GM18858 (cell line): Measurements from ENCODE around the gene TICAM2.
"Not testable (repeated sequence)": the region's sequence is repeated elsewhere in the genome, so short reads cannot be mapped to it uniquely, and the experiment has no call there.

ENCODE experiments used
- ATAC-seq: cut with Tn5 transposase; IDR thresholded peaks from one replicate; pipeline ENCODE4 v1.9.1; 2021; ENCODE audit not compliant: unreplicated experiment

The TICAM2 gene, protein sequence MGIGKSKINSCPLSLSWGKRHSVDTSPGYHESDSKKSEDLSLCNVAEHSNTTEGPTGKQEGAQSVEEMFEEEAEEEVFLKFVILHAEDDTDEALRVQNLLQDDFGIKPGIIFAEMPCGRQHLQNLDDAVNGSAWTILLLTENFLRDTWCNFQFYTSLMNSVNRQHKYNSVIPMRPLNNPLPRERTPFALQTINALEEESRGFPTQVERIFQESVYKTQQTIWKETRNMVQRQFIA

DNA sequence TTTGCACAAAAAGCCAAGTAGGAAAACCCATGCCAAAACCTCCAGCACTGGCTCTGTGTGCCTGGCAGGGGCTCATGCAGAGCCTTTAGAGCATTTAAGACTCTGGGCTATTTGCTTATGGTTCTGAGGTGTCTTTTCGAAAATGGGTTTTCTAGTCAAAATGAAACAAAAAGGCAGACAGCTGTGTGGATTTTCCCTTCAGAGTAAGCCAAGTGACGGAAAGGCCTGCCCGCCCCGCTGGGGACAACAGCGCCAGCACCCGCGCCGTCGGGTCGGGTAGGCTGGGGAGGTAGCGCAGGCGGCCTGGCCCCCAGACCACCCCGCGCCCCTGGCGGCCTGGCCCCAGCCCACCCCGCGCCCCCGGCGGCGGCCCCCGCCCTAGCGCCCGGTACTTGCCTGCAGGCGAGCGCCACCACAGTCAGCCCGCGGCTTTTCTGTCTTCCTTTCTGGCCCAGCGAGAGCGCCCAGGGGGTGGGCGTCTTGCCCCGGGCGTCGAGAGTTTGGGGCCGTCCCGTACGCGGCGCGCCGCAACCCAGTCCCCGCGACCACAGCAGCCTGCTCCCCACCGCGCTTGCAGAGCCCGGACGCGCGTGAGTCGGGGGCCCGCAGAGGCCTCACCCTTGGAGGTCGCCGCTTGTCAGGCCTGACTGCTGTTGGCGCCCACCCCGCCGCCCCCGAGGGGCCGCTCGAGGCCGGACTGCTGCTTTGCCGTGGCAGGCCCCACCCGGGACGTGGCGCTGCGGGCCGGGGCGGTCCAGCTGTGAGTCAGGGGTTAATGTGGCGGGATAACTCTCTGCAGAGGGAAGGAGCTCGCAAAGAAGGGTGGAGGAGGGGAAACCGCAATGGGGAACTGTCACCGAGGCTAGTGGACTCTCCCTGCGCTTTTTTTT, at the start of gene TICAM2:
Gene TICAM2 (minus strand): TSS at position 779 of the 890 bp plus-strand sequence. CDS start 21,223 bp downstream, outside the sequence.
- peak; percentile 74 for ATAC-seq

DNA sequence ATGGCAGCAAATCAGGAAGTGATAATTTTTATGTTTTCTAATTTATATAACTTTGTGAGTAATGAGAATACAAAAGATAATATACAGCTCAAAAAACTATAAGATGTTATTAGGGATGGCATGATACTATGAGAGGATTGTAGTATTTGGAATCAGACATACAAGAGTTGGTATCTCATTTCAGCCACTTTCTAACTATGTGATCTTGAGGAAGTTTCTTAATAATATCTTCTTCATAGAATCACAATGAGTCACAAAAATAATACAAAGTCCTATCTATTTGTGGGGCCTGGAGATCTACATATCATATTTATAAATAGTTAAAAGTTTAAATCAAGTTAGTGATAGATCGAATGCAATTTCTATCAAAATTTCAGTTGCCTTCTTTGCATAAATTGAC, 47.3 kb upstream of the TICAM2 start:
- no peak for ATAC-seq

DNA sequence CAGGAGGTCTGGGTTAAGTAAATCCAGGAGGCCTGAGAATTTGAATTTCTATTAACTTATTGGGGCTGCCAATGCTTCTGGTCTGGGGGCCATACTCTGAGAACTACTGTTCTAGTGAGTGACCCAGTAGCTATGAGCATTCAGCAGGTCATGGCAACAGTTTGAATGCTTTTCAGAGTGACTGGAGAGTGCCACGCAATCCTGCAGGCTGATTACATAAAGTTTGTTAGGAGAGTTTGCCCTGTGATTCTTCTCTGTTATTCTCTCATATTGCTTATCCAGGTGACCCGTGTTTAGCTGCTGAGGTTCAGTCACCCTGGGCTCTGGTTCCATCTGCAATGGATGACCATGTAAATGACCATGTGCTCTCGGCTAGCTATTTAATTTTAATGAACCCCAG, 45.8 kb upstream of the TICAM2 start:
- no peak for ATAC-seq

DNA sequence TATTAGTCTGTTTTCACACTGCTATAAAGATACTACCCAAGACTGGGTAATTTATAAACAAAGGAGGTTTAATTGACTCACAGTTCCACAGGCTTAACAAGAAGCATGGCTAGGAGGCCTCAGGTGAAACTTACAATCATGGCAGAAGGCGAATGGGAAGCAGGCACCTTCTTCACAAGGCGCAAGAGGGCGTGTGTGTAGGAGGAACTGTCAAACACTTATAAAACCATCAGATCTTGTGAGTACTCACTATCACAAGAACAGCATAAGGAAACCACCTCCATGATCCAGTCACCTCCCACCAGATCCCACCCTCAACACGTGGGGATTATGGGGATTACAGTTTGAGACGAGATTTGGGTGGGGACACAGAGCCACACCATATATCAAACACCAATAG, 43.1 kb upstream of the TICAM2 start:
- ATAC-seq, result not testable (repeated sequence)

DNA sequence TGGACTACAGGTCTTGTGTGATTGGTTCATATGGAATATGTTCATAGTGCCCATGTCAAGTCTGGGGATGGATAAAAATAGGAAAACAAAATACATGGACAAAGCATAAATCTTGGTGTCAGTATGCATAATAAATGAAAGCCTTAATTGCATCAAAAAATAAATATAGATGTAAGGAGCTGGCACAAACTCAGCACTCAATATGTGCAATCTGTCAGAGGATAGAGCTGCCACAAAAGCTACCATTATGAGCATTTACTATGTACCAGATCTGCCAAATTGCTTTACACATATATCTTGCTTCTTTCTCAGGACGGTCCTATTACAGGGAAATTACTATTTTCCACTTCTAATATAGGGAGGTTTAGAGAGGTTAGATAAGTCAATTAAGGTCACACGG, 41.8 kb upstream of the TICAM2 start:
- no peak for ATAC-seq

DNA sequence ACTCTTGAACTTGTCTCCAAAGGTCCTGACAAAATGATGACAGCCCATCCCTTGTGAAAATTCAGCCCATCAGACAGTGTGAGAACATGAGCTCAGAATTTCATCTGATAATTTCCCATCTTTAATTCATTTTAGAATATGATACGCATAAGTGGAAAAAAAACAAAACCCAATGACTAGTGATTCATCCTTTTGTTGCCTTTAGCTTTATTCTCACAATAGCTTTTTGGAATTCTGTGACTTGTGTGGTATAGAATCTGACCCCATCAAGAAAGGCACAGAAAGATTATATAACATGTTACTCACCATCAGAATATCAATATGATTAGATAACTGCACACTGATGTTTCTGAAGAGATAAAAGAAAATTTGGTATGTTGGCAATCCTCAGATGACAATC, 39.7 kb upstream of the TICAM2 start:
- ATAC-seq, result no peak

DNA sequence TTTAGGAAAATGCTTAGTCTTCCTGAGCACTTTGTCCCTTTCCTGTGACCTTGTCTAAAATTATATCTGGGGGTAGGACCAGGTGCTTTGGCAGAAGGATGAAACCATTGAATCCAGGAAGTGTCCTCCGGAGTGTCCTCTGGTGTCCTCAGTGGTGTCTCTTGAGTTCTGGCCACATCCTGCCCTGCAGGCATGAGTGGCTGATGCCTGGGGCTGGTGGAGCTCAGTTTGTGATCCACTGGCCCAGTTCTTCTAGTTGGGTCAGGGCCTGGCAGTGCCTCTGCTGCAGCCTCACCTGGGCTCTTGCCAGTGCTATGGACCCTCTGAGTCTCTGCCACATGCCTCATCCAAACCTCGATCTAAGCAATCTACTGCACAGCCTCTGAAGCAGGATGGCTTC, 38.0 kb upstream of the TICAM2 start:
- no peak for ATAC-seq

DNA sequence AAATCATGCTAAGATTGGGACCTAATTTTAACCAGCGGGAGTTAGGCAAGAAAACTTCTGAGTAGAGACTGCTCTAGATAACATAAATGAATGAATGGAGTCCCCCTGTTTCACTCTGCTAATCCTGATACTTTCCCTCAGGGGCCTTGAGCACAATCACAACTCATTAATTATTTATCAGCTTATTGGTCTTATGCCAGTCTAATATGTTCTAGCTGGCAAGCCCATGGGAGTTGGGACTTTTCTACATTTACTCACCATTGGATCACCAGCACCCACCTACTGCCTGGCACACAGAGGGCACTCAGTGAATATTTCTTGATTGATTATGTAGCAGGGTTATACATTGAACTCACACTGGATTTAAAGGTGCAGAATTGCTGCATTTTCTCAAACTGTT, 37.1 kb upstream of the TICAM2 start:
- no peak for ATAC-seq

DNA sequence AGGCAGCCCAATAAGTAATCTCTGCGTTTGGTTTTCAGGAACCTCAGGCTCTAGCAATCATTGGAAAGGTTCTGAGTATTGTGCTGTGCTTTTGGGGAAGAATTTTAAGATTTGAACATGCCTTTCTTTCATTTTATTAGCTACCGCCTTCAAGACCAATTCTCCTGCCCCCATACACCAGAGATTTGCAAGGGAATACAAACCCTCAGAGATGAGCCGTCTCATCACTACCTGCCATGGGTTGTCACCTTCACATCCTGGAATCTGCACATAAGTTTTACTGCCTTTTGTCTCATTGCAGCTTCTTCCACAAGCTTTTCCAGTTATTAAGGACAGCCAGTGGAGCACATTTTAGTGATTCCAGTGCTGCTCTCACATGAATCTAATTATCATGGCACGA, 35.2 kb upstream of the TICAM2 start:
- ATAC-seq, result no peak

DNA sequence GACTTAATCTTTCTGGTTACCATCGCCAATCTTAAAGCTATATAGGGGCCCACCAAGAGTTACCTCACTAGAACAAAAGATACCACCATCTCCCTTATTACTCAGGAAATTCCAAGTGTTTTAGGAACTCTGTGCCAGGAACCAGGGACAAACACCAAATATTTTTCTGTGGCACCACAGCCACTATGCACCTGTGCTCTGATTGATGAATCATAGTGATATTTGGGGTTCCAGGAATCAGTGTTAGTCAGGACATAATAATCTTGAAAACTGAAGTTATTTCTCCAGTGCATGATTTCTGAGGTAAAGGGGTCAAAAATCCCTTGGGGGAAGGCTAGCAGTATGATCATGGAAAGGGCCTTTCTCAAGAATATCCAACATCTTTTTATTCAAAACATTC, 33.7 kb upstream of the TICAM2 start:
- ATAC-seq, result no peak

DNA sequence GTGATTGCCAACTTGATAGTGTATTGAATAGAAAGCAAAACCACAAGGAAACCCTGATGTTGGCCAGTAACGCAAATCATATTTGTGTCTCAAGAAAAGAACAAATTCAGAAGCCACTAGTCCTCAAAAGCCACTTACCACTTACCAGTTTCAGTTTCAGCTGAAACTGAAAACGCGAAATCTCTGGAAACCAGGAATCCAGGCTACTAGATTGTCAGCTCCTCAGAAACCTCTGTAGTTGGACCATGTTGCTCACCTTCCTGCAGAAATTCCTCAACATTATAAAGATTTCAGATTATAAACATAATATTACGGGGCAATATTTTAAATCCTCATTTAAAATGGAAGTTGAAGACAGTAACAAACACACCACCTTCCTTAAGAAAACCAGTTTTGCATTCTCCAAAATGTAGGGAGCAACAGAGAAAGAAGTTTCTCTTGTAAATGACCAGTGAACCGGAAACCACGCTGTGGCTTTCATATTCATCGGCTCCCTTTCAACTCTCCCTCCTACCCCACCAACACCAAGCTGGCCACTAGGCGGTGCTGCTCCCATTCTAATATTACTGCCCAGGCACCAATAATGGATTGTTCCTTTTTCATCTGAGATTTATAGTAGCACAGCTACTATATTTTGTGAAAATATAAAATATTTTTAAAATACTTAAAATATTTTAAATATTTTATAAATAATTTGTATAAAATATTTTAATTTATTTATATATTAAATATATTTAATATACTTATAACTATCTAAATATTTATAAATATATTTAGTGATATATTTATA, 32.3 kb upstream of the TICAM2 start:
- peak; percentile 33 for ATAC-seq

DNA sequence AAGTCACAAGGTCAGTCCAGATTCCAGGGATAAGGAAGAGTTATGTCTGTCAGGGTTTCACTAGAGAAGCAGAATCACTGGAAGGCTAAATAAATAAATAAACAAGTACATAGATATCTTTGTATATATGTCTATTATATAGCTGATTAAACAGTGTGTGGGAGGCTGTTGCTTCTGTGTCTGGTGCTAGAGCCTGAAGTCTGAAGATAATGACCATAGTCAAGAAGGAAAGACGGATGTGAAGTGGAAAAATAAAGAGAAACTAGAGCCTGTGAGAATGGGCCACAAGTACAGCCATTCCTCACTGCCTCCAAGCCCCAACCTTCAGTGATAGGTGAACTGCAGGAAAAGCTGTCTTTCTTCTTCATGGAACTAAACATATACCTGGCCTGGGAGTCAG, 27.6 kb upstream of the TICAM2 start:
- no peak for ATAC-seq

DNA sequence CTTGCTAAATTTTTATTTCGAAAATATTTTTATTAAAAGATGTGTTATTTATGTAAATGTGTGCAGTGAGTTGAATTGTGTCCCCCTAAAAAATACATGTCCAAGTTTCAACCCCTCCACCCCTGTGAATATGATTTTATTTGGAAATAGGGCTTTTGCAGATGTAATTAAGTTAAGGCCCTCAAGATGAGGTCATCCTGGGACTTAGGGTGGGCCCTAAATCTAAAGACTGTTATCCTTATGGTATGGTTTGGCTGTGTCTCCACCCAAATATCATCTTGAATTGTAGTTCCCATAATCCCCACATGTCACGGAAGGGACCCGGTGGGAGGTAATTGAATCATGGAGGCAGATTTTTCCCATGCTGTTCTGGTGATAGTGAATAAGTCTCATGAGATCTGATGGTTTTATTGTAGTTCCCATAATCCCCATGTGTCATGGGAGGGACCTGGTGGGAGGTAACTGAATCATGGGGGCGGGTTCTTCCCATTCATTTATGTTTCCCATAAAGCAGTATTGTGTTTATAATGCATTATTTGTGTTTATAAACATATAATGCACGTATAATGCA, 25.1 kb upstream of the TICAM2 start:
- ATAC-seq, result no peak

DNA sequence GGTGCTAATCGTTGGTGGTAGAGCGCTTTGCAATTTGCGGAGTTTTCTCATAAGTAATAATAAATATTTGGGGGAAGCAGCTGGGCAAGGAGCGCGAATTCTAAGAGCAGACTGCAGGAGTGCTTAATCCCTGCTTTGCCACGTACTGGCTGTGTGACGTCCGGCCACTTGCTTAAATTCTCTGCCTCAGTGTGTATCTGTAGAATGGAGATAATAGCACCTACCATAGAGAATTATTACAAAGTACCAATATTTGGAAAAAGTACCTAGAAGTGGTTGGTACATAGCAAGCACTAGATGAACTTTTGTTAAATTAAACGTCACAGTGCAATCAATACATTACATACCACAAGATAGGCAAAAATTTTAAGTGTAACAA, 24.2 kb upstream of the TICAM2 start:
- peak; percentile 20 for ATAC-seq

DNA sequence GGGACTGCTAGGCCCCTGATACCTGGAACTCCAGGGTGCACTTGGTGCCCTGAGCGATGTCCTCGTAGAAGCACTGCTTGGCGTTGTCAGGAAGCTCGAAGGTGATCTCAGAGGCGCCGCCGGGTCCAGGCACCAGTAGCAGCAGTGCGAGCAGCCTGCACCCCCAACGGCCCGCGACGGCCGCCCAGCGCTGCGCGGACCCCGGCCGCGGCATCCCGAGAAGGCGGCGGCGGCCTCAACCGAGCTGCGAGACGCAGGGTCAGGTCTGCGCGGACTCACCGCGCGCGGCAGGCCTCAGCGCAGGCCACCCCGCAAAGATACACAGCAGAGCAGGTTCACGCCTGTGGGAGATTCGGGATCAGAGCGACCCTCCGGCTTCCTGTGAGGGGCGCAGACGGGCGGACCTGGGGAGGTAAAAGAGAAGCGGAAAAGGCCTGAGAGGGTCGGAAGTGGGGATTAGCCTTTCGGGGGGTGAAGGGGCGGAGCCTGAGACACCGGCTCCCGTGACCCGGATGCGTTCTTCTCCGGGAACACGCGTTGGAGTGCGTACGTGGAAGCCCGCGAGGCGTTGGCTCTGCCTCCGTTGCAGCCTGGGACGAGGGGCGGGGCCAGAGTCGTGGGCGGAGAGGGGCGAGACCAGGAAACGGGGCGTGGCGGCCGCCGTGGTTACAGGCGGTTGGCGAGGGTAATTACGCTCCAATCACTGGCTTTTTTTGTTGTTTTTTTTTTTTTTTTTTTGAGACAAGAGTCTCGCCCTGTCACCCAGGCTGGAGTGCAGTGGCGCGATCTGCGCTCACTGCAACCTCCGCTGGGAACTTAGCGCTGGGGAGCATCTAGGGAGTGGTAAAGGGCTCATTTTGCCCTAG, 23.5 kb upstream of the TICAM2 start, which contains the start of gene TMED7:
Gene TMED7 (minus strand): TSS at position 458 of the 866 bp plus-strand sequence. CDS start 244 bp downstream, at position 214.
- peak; percentile 77 for ATAC-seq

DNA sequence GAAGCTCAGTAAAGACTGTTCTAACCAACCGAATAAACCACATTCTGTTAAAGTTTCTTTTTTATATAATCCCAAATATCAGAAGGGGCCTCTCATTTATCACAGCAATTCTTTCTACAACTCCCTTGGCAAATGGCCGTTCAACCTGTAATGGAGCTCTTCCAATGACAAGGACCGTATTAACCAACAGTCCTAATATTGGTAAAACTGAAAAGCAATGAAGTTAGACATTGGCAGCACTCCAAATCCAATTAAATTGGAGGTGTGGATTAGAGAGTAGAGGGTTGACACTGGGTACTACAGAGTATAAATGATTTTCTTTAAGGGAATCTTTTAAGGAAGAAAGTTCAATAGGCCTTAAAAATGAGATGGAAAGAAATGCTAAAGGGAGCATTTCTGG, 22.7 kb upstream of the TICAM2 start:
- no peak for ATAC-seq

DNA sequence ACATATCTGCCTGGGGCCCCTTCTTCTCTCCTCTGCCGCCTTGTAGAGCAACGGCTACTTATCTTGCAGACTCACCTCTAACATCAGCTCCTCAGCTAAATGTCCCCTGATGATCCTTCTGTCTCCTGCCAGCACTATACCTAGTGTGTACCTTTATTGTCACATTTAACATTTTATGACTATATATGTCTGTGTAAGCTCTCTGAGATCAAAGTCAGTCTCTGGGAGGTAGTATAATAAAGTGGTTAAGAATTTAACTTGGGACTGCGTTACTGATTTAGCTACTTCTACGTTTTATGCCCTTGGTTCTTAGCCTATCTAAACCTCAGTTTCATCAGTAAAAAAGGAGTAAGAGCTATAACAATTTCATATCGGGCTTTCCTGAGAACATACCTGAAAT, 21.4 kb upstream of the TICAM2 start:
- no peak for ATAC-seq

DNA sequence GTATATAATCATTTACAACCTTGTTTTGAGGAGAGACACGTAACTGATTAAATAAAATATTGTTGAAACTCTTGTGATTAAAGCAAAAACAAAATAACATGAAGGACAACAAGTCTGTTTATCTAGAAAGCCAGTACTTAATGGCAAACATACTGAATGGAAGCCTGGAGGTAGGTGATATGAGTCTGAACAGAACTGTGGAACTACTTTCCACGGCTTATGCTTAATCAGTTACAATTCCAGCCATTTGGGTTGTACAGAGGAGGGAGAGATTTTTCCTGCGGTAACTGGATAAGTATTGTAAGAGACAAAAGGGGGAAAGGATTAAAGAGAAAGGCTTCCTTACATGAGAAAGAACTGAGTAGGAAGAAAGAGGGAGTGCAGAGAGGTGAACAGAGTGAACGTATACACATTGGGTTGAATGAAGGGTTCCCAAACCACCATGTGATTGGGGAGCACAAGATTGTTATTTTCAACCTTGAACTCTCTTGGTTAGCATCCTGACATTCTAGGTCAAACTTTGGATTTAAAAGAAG, 19.2 kb upstream of the TICAM2 start:
- ATAC-seq, result no peak

DNA sequence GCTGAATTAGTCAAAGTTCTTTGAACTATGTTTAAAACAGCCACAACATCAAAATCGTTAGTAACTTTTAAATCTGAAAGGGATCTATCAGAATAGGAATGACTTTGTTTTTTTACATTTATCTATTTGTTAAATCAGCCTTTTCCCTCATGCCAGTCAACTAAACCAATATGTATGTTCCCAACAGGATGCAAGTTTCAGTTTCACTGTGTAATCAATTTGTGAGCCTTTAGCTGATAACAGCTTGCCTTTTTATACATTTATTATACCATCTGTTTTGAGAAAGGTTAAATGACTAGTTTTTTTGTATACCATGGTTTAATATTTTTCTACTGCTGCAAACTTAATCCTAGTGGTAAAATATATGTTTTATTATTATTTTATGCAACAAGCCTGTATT, 14.6 kb upstream of the TICAM2 start:
- no peak for ATAC-seq

DNA sequence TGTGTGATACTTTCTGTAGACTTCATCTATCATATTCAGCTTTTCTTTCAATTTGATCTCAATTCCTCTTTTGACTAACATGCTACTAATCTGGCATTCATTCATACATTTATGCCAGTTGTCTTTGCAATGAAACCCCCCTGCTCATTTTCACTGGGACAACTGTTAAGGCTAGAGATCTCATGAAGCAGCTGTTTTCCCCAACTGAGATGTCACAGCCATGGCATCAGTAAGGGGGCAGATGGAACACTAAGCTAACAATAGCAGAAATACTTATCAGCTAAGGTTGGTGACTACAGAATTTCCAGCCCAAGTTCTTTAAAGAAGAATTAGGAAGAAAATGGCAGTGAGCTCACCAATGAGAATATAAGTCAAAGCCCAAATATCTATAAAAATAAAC, 14.2 kb upstream of the TICAM2 start:
- ATAC-seq, result no peak
